H9 (cell line): ENCODE results near the gene GSE1. TPM values are rescaled to one million over a fixed set of nuclear protein-coding genes. Genes with fewer than 3 reads are reported as not detected.

Experiments
- DNase-seq: peaks from one replicate; pipeline ENCODE4 v3.0.0-alpha.2; 2017
- H2AFZ ChIP-seq: one replicate; pipeline ENCODE4 v1.6.1; 2013; ENCODE audit warnings: mild to moderate bottlenecking, low read length, control low read depth, moderate library complexity
- H2AK5ac ChIP-seq: 2 replicates; pipeline ENCODE4 v1.6.1; 2013; ENCODE audit warnings: low read length, control low read depth, mixed read lengths; ENCODE audit not compliant: insufficient read length
- H2BK120ac ChIP-seq: one replicate; pipeline ENCODE4 v1.6.1; 2013; ENCODE audit warnings: low read depth, mild to moderate bottlenecking, low read length, control low read depth, inconsistent platforms; ENCODE audit not compliant: poor library complexity, severe bottlenecking
- H2BK12ac ChIP-seq: 2 replicates; pipeline ENCODE4 v1.6.1; 2013; ENCODE audit warnings: low read length, control low read depth, mixed read lengths, low read depth; ENCODE audit not compliant: insufficient read length
- H2BK15ac ChIP-seq: 2 replicates; pipeline ENCODE4 v1.6.1; 2013; ENCODE audit warnings: low read depth, low read length, control low read depth
- H2BK20ac ChIP-seq: one replicate; pipeline ENCODE4 v1.6.1; 2013; ENCODE audit warnings: low read depth, mild to moderate bottlenecking, low read length, control low read depth, inconsistent platforms; ENCODE audit not compliant: poor library complexity, severe bottlenecking
- H2BK5ac ChIP-seq: 2 replicates; pipeline ENCODE4 v1.6.1; 2013; ENCODE audit warnings: low read length, control low read depth, mixed read lengths; ENCODE audit not compliant: insufficient read length
- H3K14ac ChIP-seq: 2 replicates; pipeline ENCODE4 v1.6.1; 2013; ENCODE audit warnings: low read length, control low read depth; ENCODE audit not compliant: insufficient read depth
- H3K18ac ChIP-seq: 2 replicates; pipeline ENCODE4 v1.6.1; 2013; ENCODE audit warnings: low read depth, mild to moderate bottlenecking, mixed read lengths, low read length, control low read depth; ENCODE audit not compliant: insufficient read length
- H3K23ac ChIP-seq: 2 replicates; pipeline ENCODE4 v1.6.1; 2013; ENCODE audit warnings: low read length, control low read depth, mixed read lengths, low read depth; ENCODE audit not compliant: insufficient read length
- H3K23me2 ChIP-seq: 2 replicates; pipeline ENCODE4 v1.6.1; 2013; ENCODE audit warnings: low read depth, mild to moderate bottlenecking, mixed read lengths, low read length, control low read depth; ENCODE audit not compliant: insufficient read length, poor library complexity, severe bottlenecking
- H3K27ac ChIP-seq: 2 replicates; pipeline ENCODE4 v1.5.1; 2013; ENCODE audit warnings: low read length, control low read depth, mixed read lengths, low read depth; ENCODE audit not compliant: insufficient read length
- H3K27me3 ChIP-seq: 2 replicates; pipeline ENCODE4 v1.6.1; 2013; ENCODE audit warnings: low read length, control low read depth, inconsistent platforms; ENCODE audit not compliant: insufficient read depth
- H3K4ac ChIP-seq: 2 replicates; pipeline ENCODE4 v1.6.1; 2013; ENCODE audit warnings: low read depth, mild to moderate bottlenecking, control low read depth, inconsistent platforms, low read length, moderate library complexity
- H3K4me1 ChIP-seq: 2 replicates; pipeline ENCODE4 v1.6.1; 2013; ENCODE audit warnings: low read length, control low read depth, inconsistent platforms; ENCODE audit not compliant: insufficient read depth
- H3K4me2 ChIP-seq: 2 replicates; pipeline ENCODE4 v1.6.1; 2013; ENCODE audit warnings: low read length, control low read depth, mixed read lengths; ENCODE audit not compliant: insufficient read length, insufficient read depth
- H3K56ac ChIP-seq: 2 replicates; pipeline ENCODE4 v1.6.1; 2013; ENCODE audit warnings: low read depth, mild to moderate bottlenecking, mixed read lengths, low read length, control low read depth; ENCODE audit not compliant: insufficient read length
- H3K79me1 ChIP-seq: 2 replicates; pipeline ENCODE4 v1.6.1; 2013; ENCODE audit warnings: low read depth, mild to moderate bottlenecking, moderate library complexity, low read length, control low read depth, inconsistent platforms; ENCODE audit not compliant: insufficient read depth, poor library complexity, severe bottlenecking
- H3K79me2 ChIP-seq: 2 replicates; pipeline ENCODE4 v1.6.1; 2013; ENCODE audit warnings: low read length, control low read depth, inconsistent platforms; ENCODE audit not compliant: insufficient read depth
- H3K9ac ChIP-seq: 2 replicates; pipeline ENCODE4 v1.6.1; 2013; ENCODE audit warnings: low read length, control low read depth, mixed read lengths; ENCODE audit not compliant: insufficient read length; ENCODE audit errors: extremely low read depth
- H3K9me3 ChIP-seq: one replicate; pipeline ENCODE4 v1.6.1; 2013; ENCODE audit warnings: low read depth, low read length, inconsistent platforms; ENCODE audit not compliant: control insufficient read depth
- H3T11ph ChIP-seq: one replicate; pipeline ENCODE4 v1.6.1; 2013; ENCODE audit warnings: mild to moderate bottlenecking, low read length, control low read depth, inconsistent platforms
- H4K20me1 ChIP-seq: one replicate; pipeline ENCODE4 v1.6.1; 2013; ENCODE audit not compliant: control insufficient read depth, insufficient read length, insufficient read depth
- H4K5ac ChIP-seq: 2 replicates; pipeline ENCODE4 v1.6.1; 2013; ENCODE audit warnings: low read depth, mild to moderate bottlenecking, mixed read lengths, low read length, control low read depth; ENCODE audit not compliant: insufficient read length
- H4K8ac ChIP-seq: replicated peaks from 2 replicates; pipeline ENCODE4 v1.6.1; 2013; ENCODE audit warnings: low read length, control low read depth, mixed read lengths, low read depth; ENCODE audit not compliant: insufficient read length
- H4K91ac ChIP-seq: 2 replicates; pipeline ENCODE4 v1.6.1; 2013; ENCODE audit warnings: low read depth, mild to moderate bottlenecking, moderate library complexity, mixed read lengths, low read length, control low read depth; ENCODE audit not compliant: insufficient read length
- H3K27ac Mint-ChIP-seq, 3 experiments: 2 replicates in 2 of 3; 3 replicates in 1 of 3; pipeline ENCODE4 v1.8.0; 2020 to 2021; ENCODE audit warnings: mixed read lengths in 3 of 3, mild to moderate bottlenecking in 1 of 3, moderate library complexity in 1 of 3
- H3K27me3 Mint-ChIP-seq: 2 replicates; pipeline ENCODE4 v1.8.0; 2021; ENCODE audit warnings: low read depth, mild to moderate bottlenecking, moderate library complexity, mixed read lengths
- H3K36me3 Mint-ChIP-seq, 3 experiments: 2 replicates in 2 of 3; 3 replicates in 1 of 3; pipeline ENCODE4 v1.8.0; 2020 to 2021; ENCODE audit warnings: low read depth in 3 of 3, mixed read lengths in 3 of 3; ENCODE audit not compliant: insufficient read depth in 1 of 3
- H3K4me1 Mint-ChIP-seq, 2 experiments: 2 replicates each; pipeline ENCODE4 v1.8.0; 2020; ENCODE audit warnings: mixed read lengths in 2 of 2
- H3K4me3 Mint-ChIP-seq, 2 experiments: 2 replicates in 1 of 2; 3 replicates in 1 of 2; pipeline ENCODE4 v1.8.0; 2020 to 2021; ENCODE audit warnings: mild to moderate bottlenecking in 2 of 2, mixed read lengths in 2 of 2, moderate library complexity in 1 of 2
- H3K9me3 Mint-ChIP-seq, 2 experiments: 2 replicates in 1 of 2; 3 replicates in 1 of 2; pipeline ENCODE4 v1.8.0; 2020; ENCODE audit warnings: mild to moderate bottlenecking in 2 of 2, mixed read lengths in 2 of 2, moderate library complexity in 1 of 2
- CTCF ChIP-seq: fragments of 200-600 bp; sonication (generic); conservative IDR thresholded peaks from 3 replicates; pipeline ENCODE4 v1.8.0; 2021; ENCODE audit warnings: antibody characterized with exemption, mild to moderate bottlenecking
- WGBS: extraction: QIAGEN DNeasy Blood & Tissue Kit; methylation state at CpG from one replicate; pipeline ENCODE4 v1.1.7; 2013; ENCODE audit warnings: missing lambda C conversion rate, low lambda C conversion rate, mixed read lengths; ENCODE audit not compliant: insufficient read length; ENCODE audit errors: extremely low coverage; 5-methylcytosine and 5-hydroxymethylcytosine counted together
- total RNA-seq: library from RNA; stranded (reverse); gene quantifications from 2 replicates; pipeline ENCODE4 v1.2.1, GENCODE V29; 2021

GSE1 gene
- total RNA-seq, 1 experiment from 2014 or later = 125 TPM

- H3K79me2 ChIP-seq = no peaks in the 10 kb centered on the region
- no peaks in the 10 kb centered on the region for H3K23me2 ChIP-seq
- TF ChIP-seq CTCF = no peak
- no peak overlapping the region for H4K91ac ChIP-seq
- no peak overlapping the region for H3K18ac ChIP-seq
- H3K56ac ChIP-seq = no peak overlapping the region
- H3K23ac ChIP-seq = no peak overlapping the region
- no peak overlapping the region for H3K9ac ChIP-seq
- H3K14ac ChIP-seq = no peak overlapping the region; the same call in 1 of the 2 replicates
- no peak overlapping the region for H3K4me2 ChIP-seq
- no peak overlapping the region for H2BK12ac ChIP-seq
- Mint-ChIP-seq H3K27me3 (no peaks in the 10 kb centered on the region; the same call in 1 of the 2 replicates), H3K4me1 (peaks cover 4% of the 10 kb centered on the region in 2 experiments; a peak in 3 of 4 replicates), H3K27ac (peak overlapping the region in 2 of 3 experiments; percentile 87 to 89; a peak in 3 of 7 replicates), H3K36me3 (peaks cover 61 to 92% (median 92%) of the 10 kb centered on the region in 3 experiments), H3K9me3 (no peaks in the 10 kb centered on the region), H3K4me3 (no peak overlapping the region)
- H3K27ac ChIP-seq = no peak overlapping the region
- H4K8ac ChIP-seq = no peak overlapping the region
- H2BK15ac ChIP-seq = no peak overlapping the region
- no peak overlapping the region for H2BK5ac ChIP-seq
- H2BK120ac ChIP-seq = no peak overlapping the region
- H3K9me3 ChIP-seq = no peaks in the 10 kb centered on the region
- no peaks in the 10 kb centered on the region for H3K4me1 ChIP-seq
- H3K4ac ChIP-seq = no peak overlapping the region
- WGBS = no CpG with 5 or more reads among the region's 26 CpGs
- DNase-seq = no peak
- no peaks in the 10 kb centered on the region for H4K20me1 ChIP-seq
- H3T11ph ChIP-seq = no peak overlapping the region
- no peak overlapping the region for H2BK20ac ChIP-seq
- H4K5ac ChIP-seq = no peak overlapping the region
- H2AK5ac ChIP-seq = no peak overlapping the region
- H2AFZ ChIP-seq = no peak overlapping the region
- H3K27me3 ChIP-seq = no peaks in the 10 kb centered on the region
- H3K79me1 ChIP-seq = no peaks in the 10 kb centered on the region
These were observed 48.8 kb downstream of the GSE1 start for GRCh38 chr16:85661740-85662481.
